ENCODE data around the gene MRI1.
"Not testable (repeated sequence)": the region's sequence is repeated elsewhere in the genome, so short reads cannot be mapped to it uniquely, and the experiment has no call there.

The MRI1 gene

DNA sequence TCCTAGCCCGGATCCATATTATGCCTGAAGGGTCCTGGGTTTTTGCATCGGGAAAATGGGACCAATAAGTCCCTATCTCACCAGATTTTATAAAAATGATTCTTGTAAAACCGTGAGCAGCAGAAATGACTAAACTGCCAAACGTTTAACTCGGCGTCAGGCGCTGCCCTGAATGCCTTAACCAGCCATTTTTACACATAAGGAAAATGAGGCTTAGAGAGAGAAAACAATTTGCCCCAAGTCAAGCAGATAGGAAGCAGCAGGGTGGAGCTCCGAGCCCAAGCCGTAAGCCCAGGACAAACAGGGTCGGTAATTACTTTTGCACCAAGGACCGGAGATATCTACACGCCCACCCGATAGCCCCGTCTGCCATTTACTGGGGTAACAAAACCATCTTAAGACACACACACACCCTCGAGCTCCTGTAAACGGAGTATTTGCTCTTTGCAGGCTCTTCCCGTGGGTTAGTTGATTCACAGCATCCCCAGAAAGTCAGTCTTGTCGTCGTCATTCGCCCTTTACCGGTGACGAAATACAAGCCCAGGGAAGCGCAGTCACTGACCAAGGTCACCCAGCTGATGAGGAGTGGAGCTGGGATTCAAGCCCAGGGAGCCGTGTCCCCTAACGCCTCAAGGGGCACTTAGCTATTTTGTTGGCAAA is 16.0 kb upstream of the MRI1 start:
- peak overlapping the region; percentile 81 for H3K27ac ChIP-seq (ENCODE audit: low read length, poor library complexity, severe bottlenecking)
- peaks cover 14% of the 10 kb centered on the region for H3K4me1 ChIP-seq (ENCODE audit: control insufficient read depth, insufficient read depth, low read depth, low read length)
- H2AK5ac ChIP-seq (ENCODE audit: low read length, severe bottlenecking): peak overlapping the region; percentile 33
- H2BK120ac ChIP-seq (ENCODE audit: low read depth, low read length): no peak overlapping the region
- peak overlapping the region; percentile 79 to 92 for H3K4me3 ChIP-seq (ENCODE audit: insufficient read depth in 1 of 2, low read depth in 1 of 2, low read length in 2 of 2)
- H3K4me2 ChIP-seq (ENCODE audit: low read length, poor library complexity, severe bottlenecking): peak overlapping the region; percentile 78
- peak; percentile 81 for DNase-seq
- H3K27me3 ChIP-seq (ENCODE audit: control insufficient read depth in 1 of 2, insufficient read depth in 1 of 2, low read length in 2 of 2): no peaks in the 10 kb centered on the region
- 4% methylated on average over 25 of the region's 25 CpGs for WGBS
- H4K91ac ChIP-seq (ENCODE audit: low read length): peak overlapping the region; percentile 27
- peak overlapping the region in 1 of 2 experiments; percentile 64 for H3K23ac ChIP-seq (ENCODE audit: low read length in 2 of 2)
- H3K36me3 ChIP-seq (ENCODE audit: control insufficient read depth in 1 of 2, insufficient read depth in 2 of 2, low read depth in 1 of 2, low read length in 2 of 2): peaks cover 16 to 23% of the 10 kb centered on the region in 2 experiments
- H3K18ac ChIP-seq (ENCODE audit: low read depth in 1 of 2, low read length in 2 of 2): peak overlapping the region; percentile 70 to 81
- H2BK5ac ChIP-seq (ENCODE audit: low read depth, low read length, poor library complexity, severe bottlenecking): peak overlapping the region; percentile 70
- peak overlapping the region; percentile 82 for H4K8ac ChIP-seq (ENCODE audit: low read length)
- peak overlapping the region; percentile 98 for H3K9ac ChIP-seq (ENCODE audit: low read length)
- H2AFZ ChIP-seq (ENCODE audit: low read depth, low read length): peak overlapping the region; percentile 15
- no peak overlapping the region for H2BK12ac ChIP-seq (ENCODE audit: low read length in 2 of 2)
- no peaks in the 10 kb centered on the region for H3K9me3 ChIP-seq (ENCODE audit: control insufficient read depth, low read length)
- peaks cover 33% of the 10 kb centered on the region for H3K79me1 ChIP-seq (replicated peaks; ENCODE audit: low read length, poor library complexity, severe bottlenecking)
- peak overlapping the region; percentile 75 to 82 for H3K4ac ChIP-seq (ENCODE audit: low read depth in 1 of 2, low read length in 2 of 2)
- no peak overlapping the region for H3K14ac ChIP-seq (ENCODE audit: low read length in 2 of 2)
- H2BK15ac ChIP-seq (ENCODE audit: low read depth, poor library complexity, severe bottlenecking): peak overlapping the region; percentile 90

GRCh38 chr19:13751436-13751835 is 12.9 kb upstream of the MRI1 start:
- Histone ChIP-seq H2BK12ac (ENCODE audit: low read length in 2 of 2) (no peak overlapping the region), H3K27ac (ENCODE audit: low read length, poor library complexity, severe bottlenecking) (no peak overlapping the region), H3K4me1 (ENCODE audit: control insufficient read depth, insufficient read depth, low read depth, low read length) (peaks cover 5% of the 10 kb centered on the region), H3K36me3 (ENCODE audit: control insufficient read depth in 1 of 2, insufficient read depth in 2 of 2, low read depth in 1 of 2, low read length in 2 of 2) (peaks cover 44 to 51% of the 10 kb centered on the region in 2 experiments), H3K18ac (ENCODE audit: low read depth in 1 of 2, low read length in 2 of 2) (no peak overlapping the region), H3K9ac (ENCODE audit: low read length) (no peak overlapping the region), H2BK15ac (ENCODE audit: low read depth, poor library complexity, severe bottlenecking) (no peak overlapping the region), H3K27me3 (ENCODE audit: control insufficient read depth in 1 of 2, insufficient read depth in 1 of 2, low read length in 2 of 2) (no peaks in the 10 kb centered on the region), H4K8ac (ENCODE audit: low read length) (peak overlapping the region; percentile 45), H2BK5ac (ENCODE audit: low read depth, low read length, poor library complexity, severe bottlenecking) (no peak overlapping the region), H2BK120ac (ENCODE audit: low read depth, low read length) (no peak overlapping the region), H2AFZ (ENCODE audit: low read depth, low read length) (no peak overlapping the region), H3K4me2 (ENCODE audit: low read length, poor library complexity, severe bottlenecking) (no peak overlapping the region), H3K23ac (ENCODE audit: low read length in 2 of 2) (peak overlapping the region in 1 of 2 experiments; percentile 83), H3K9me3 (ENCODE audit: control insufficient read depth, low read length) (no peaks in the 10 kb centered on the region), H2AK5ac (ENCODE audit: low read length, severe bottlenecking) (peak overlapping the region; percentile 19), H3K4me3 (ENCODE audit: insufficient read depth in 1 of 2, low read depth in 1 of 2, low read length in 2 of 2) (no peak overlapping the region), H3K4ac (ENCODE audit: low read depth in 1 of 2, low read length in 2 of 2) (no peak overlapping the region), H3K14ac (ENCODE audit: low read length in 2 of 2) (no peak overlapping the region), H4K91ac (ENCODE audit: low read length) (no peak overlapping the region), H3K79me1 (replicated peaks; ENCODE audit: low read length, poor library complexity, severe bottlenecking) (peaks cover 36% of the 10 kb centered on the region)
- no peak for DNase-seq
- WGBS: 96% methylated on average over 16 of the region's 16 CpGs

GRCh38 chr19:13753622-13754021 is 10.7 kb upstream of the MRI1 start:
- H3K4me1 ChIP-seq (ENCODE audit: control insufficient read depth, insufficient read depth, low read depth, low read length); H2AK5ac ChIP-seq (ENCODE audit: low read length, severe bottlenecking); H3K4ac ChIP-seq (ENCODE audit: low read depth in 1 of 2, low read length in 2 of 2); H3K23ac ChIP-seq (ENCODE audit: low read length in 2 of 2); DNase-seq; H3K14ac ChIP-seq (ENCODE audit: low read length in 2 of 2); H2BK5ac ChIP-seq (ENCODE audit: low read depth, low read length, poor library complexity, severe bottlenecking); H4K8ac ChIP-seq (ENCODE audit: low read length); H3K27me3 ChIP-seq (ENCODE audit: control insufficient read depth in 1 of 2, insufficient read depth in 1 of 2, low read length in 2 of 2); H2BK120ac ChIP-seq (ENCODE audit: low read depth, low read length); H3K4me3 ChIP-seq (ENCODE audit: insufficient read depth in 1 of 2, low read depth in 1 of 2, low read length in 2 of 2); H4K91ac ChIP-seq (ENCODE audit: low read length); H3K9me3 ChIP-seq (ENCODE audit: control insufficient read depth, low read length); H2BK15ac ChIP-seq (ENCODE audit: low read depth, poor library complexity, severe bottlenecking); H3K18ac ChIP-seq (ENCODE audit: low read depth in 1 of 2, low read length in 2 of 2); H3K9ac ChIP-seq (ENCODE audit: low read length); H2AFZ ChIP-seq (ENCODE audit: low read depth, low read length); H2BK12ac ChIP-seq (ENCODE audit: low read length in 2 of 2); H3K4me2 ChIP-seq (ENCODE audit: low read length, poor library complexity, severe bottlenecking); H3K27ac ChIP-seq (ENCODE audit: low read length, poor library complexity, severe bottlenecking): not testable (repeated sequence)
- H3K79me1 ChIP-seq (replicated peaks; ENCODE audit: low read length, poor library complexity, severe bottlenecking): peaks cover 32% of the 10 kb centered on the region
- 91% methylated on average over 7 of the region's 7 CpGs for WGBS
- H3K36me3 ChIP-seq (ENCODE audit: control insufficient read depth in 1 of 2, insufficient read depth in 2 of 2, low read depth in 1 of 2, low read length in 2 of 2): peaks cover 66 to 72% of the 10 kb centered on the region in 2 experiments

GRCh38 chr19:13756210-13756609 is 8.1 kb upstream of the MRI1 start:
- Histone ChIP-seq H3K27ac (ENCODE audit: low read length, poor library complexity, severe bottlenecking) (no peak overlapping the region), H3K4me3 (ENCODE audit: insufficient read depth in 1 of 2, low read depth in 1 of 2, low read length in 2 of 2) (no peak overlapping the region), H3K23ac (ENCODE audit: low read length in 2 of 2) (no peak overlapping the region), H2AK5ac (ENCODE audit: low read length, severe bottlenecking) (no peak overlapping the region), H4K91ac (ENCODE audit: low read length) (no peak overlapping the region), H3K9me3 (ENCODE audit: control insufficient read depth, low read length) (no peaks in the 10 kb centered on the region), H2BK120ac (ENCODE audit: low read depth, low read length) (no peak overlapping the region), H3K27me3 (ENCODE audit: control insufficient read depth in 1 of 2, insufficient read depth in 1 of 2, low read length in 2 of 2) (no peaks in the 10 kb centered on the region), H3K4me1 (ENCODE audit: control insufficient read depth, insufficient read depth, low read depth, low read length) (no peaks in the 10 kb centered on the region), H3K9ac (ENCODE audit: low read length) (no peak overlapping the region), H3K79me1 (replicated peaks; ENCODE audit: low read length, poor library complexity, severe bottlenecking) (peaks cover 25% of the 10 kb centered on the region), H2BK5ac (ENCODE audit: low read depth, low read length, poor library complexity, severe bottlenecking) (no peak overlapping the region), H3K14ac (ENCODE audit: low read length in 2 of 2) (no peak overlapping the region), H2AFZ (ENCODE audit: low read depth, low read length) (no peak overlapping the region), H3K4me2 (ENCODE audit: low read length, poor library complexity, severe bottlenecking) (no peak overlapping the region), H3K4ac (ENCODE audit: low read depth in 1 of 2, low read length in 2 of 2) (no peak overlapping the region), H4K8ac (ENCODE audit: low read length) (no peak overlapping the region), H3K36me3 (ENCODE audit: control insufficient read depth in 1 of 2, insufficient read depth in 2 of 2, low read depth in 1 of 2, low read length in 2 of 2) (peaks cover 85 to 89% of the 10 kb centered on the region in 2 experiments), H2BK15ac (ENCODE audit: low read depth, poor library complexity, severe bottlenecking) (no peak overlapping the region), H3K18ac (ENCODE audit: low read depth in 1 of 2, low read length in 2 of 2) (no peak overlapping the region), H2BK12ac (ENCODE audit: low read length in 2 of 2) (no peak overlapping the region)
- DNase-seq: no peak
- WGBS: 97% methylated on average over 9 of the region's 9 CpGs
